Right atrium auricular region (tissue), 2 donors: ENCODE measurements around the gene NFE2L1. TPM values are rescaled to one million over a fixed set of nuclear protein-coding genes. Genes with fewer than 3 reads are reported as not detected.
"Not testable (repeated sequence)": the region's sequence is repeated elsewhere in the genome, so short reads cannot be mapped to it uniquely, and the experiment has no call there.

ENCODE experiments used
- DNase-seq: peaks from one replicate; pipeline ENCODE4 v3.0.0-alpha.2; 2019; ENCODE audit warnings: low spot score
- H3K27ac ChIP-seq, 2 donors: fragments of 200-600 bp; sonication (generic); 1 replicate in 1 of 2; 2 replicates in 1 of 2; pipeline ENCODE4 v1.5.1; 2016 to 2019
- H3K27me3 ChIP-seq, 2 donors: fragments of 200-600 bp; sonication (generic); one replicate each; pipeline versions ENCODE4 v1.5.1 to v1.6.0; 2017 to 2019
- H3K36me3 ChIP-seq: fragments of 200-600 bp; sonication (generic); one replicate; pipeline ENCODE4 v1.5.1; 2016
- H3K4me1 ChIP-seq, 2 donors: fragments of 200-600 bp; sonication (generic); one replicate each; pipeline versions ENCODE4 v1.5.1 to v1.6.0; 2017 to 2019
- H3K4me3 ChIP-seq, 2 donors: fragments of 200-600 bp; sonication (generic); 1 replicate in 1 of 2; 2 replicates in 1 of 2; pipeline ENCODE4 v1.5.1; 2017 to 2019; ENCODE audit warnings: mild to moderate bottlenecking in 1 of 2, moderate library complexity in 1 of 2
- H3K9me3 ChIP-seq, 2 donors: fragments of 200-600 bp; sonication (generic); one replicate each; pipeline ENCODE4 v1.5.1; 2019
- CTCF ChIP-seq, 2 donors: fragments of 200-600 bp; sonication (generic); IDR thresholded peaks; one replicate each; pipeline ENCODE4 v1.5.1; 2019; ENCODE audit warnings: antibody characterized with exemption in 2 of 2
- total RNA-seq, 2 donors: library from RNA; depleted of rRNA; stranded (reverse); fragments of >200 nt; gene quantifications; one replicate each; pipeline ENCODE4 v1.1.0, GENCODE V29; 2016

The NFE2L1 gene
- total RNA-seq, 2 donors from 2014 or later, result 271 to 418 TPM

- Histone ChIP-seq H3K27ac (peak overlapping the region in 1 of 2 donors; percentile 11), H3K9me3 (no peaks in the 10 kb centered on the region), H3K4me3 (no peak overlapping the region), H3K36me3 (peaks cover 78% of the 10 kb centered on the region), H3K4me1 (peaks cover 0 to 46% of the 10 kb centered on the region in 2 donors), H3K27me3 (no peaks in the 10 kb centered on the region)
- TF ChIP-seq CTCF (IDR thresholded peaks at IDR 0.05), result no peak
- no peak for DNase-seq
Observed at GRCh38 chr17:48064638-48065037, 16.5 kb downstream of the NFE2L1 start.

- peaks cover 72% of the 10 kb centered on the region for H3K36me3 ChIP-seq
- no peaks in the 10 kb centered on the region for H3K27me3 ChIP-seq
- DNase-seq, result no peak
- no peaks in the 10 kb centered on the region for H3K9me3 ChIP-seq
- peaks cover 0 to 32% of the 10 kb centered on the region in 2 donors for H3K4me1 ChIP-seq
- no peak for TF ChIP-seq CTCF (IDR thresholded peaks at IDR 0.05)
- peak overlapping the region in 1 of 2 donors; percentile 22 for H3K27ac ChIP-seq
- no peak overlapping the region for H3K4me3 ChIP-seq
Observed at GRCh38 chr17:48066192-48066591, 18.0 kb downstream of the NFE2L1 start.

- Histone ChIP-seq H3K27ac (no peak overlapping the region), H3K4me3 (no peak overlapping the region), H3K36me3 (peaks cover 68% of the 10 kb centered on the region), H3K27me3 (no peaks in the 10 kb centered on the region), H3K9me3 (no peaks in the 10 kb centered on the region), H3K4me1 (peaks cover 0 to 32% of the 10 kb centered on the region in 2 donors)
- DNase-seq, result no peak
- no peak for TF ChIP-seq CTCF (IDR thresholded peaks at IDR 0.05)
Observed at GRCh38 chr17:48066656-48067055, 18.5 kb downstream of the NFE2L1 start.

GRCh38 chr17:48067245-48067644 lies 19.1 kb downstream of the NFE2L1 start:
- Histone ChIP-seq H3K36me3 (peaks cover 62% of the 10 kb centered on the region), H3K4me1 (peaks cover 0 to 32% of the 10 kb centered on the region in 2 donors)

GRCh38 chr17:48067808-48068207 lies 19.6 kb downstream of the NFE2L1 start:
- not testable (repeated sequence) for H3K27ac ChIP-seq, DNase-seq, H3K27me3 ChIP-seq, H3K9me3 ChIP-seq, H3K4me3 ChIP-seq
- H3K36me3 ChIP-seq, result peaks cover 56% of the 10 kb centered on the region
- peaks cover 0 to 32% of the 10 kb centered on the region in 2 donors for H3K4me1 ChIP-seq

More at GRCh38 chr17:48067245-48067644, 19.1 kb downstream of the NFE2L1 start:
- no peak for DNase-seq
- TF ChIP-seq CTCF (IDR thresholded peaks at IDR 0.05), result no peak
- Histone ChIP-seq H3K4me3 (no peak overlapping the region), H3K27ac (no peak overlapping the region), H3K27me3 (no peaks in the 10 kb centered on the region), H3K9me3 (no peaks in the 10 kb centered on the region)

GRCh38 chr17:48068491-48068961 lies 20.4 kb downstream of the NFE2L1 start:
- Histone ChIP-seq H3K4me3 (no peak overlapping the region), H3K27me3 (no peaks in the 10 kb centered on the region), H3K4me1 (peaks cover 0 to 28% of the 10 kb centered on the region in 2 donors), H3K36me3 (peaks cover 54% of the 10 kb centered on the region), H3K27ac (no peak overlapping the region), H3K9me3 (no peaks in the 10 kb centered on the region)
- TF ChIP-seq CTCF (IDR thresholded peaks at IDR 0.05), result no peak
- no peak for DNase-seq
